NCI-H524 treated with DMSO at 0.1 percent for 48 hours (cell line): ENCODE results near the gene TWIST2.

Source experiments
- DNase-seq: peaks from one replicate; lab custom pipeline; 2025; lab: John Stamatoyannopoulos, UW

TWIST2 gene

DNA sequence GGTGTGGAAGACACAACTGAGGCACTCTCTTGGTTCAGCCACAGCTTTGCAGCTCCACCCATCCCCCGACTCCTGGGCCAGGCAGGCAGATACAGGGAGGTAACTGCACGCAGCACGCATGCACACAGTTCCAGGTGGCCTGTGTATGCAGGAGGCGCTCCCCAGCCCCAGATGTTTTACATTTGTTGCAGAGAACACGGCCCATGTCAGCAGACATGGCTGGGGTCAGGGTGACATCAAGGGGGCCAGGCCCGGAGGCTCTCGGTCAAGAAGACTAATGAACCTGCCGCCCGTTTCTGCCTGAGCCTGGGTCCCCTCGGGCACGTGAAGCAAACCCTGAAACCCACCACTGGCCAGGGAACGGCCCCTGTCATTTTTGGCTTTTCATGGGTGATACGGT, 57.3 kb downstream of the TWIST2 start:
- DNase-seq, result no peak

DNA sequence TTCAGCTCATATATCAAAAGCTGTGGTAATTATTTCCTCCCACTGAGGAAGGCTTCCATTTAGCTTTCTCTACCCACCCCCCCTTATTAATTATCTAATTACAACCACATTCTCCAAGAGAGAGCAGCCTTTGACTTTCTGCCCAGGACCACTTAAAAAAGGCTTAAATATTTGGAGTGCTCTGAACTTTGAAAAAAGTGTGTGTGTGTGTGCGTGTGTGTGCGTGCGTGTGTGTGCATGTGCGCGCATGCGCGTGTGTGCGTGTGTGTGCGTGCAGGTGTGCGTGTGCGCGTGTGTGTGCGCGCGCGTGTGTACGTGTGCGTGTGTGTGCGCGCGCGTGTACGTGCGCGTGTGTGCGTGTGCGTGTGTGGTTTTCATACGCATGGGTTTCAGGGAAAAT, 57.8 kb downstream of the TWIST2 start:
- DNase-seq, result no peak

DNA sequence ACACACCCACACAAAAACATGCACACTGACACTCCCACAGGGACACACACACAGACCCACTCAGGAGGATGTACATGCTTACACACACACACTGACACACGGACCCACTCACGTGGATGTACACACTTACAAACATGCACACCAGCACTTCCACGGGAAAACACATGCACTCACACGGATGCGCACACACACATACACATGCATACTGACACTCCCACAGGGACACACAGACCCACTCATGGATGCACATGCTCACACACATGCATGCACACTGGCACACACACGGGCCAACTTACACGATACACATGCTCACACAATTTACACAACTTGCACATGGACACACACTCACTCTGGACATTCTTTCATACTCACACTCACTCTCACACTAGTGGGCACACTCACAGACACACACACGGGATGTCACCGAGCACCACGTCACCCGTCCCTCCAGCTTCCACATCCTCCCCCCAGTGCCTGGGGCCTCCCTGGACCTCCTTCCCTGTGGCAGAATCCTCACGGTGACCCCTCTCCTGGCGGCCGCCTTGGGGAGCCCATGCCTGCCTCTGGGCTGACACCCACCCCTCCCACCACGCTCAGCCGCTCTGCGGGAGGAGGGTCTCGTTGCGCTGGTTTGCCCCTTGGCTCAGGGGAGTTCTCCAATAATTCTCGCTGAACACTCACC, 58.5 kb downstream of the TWIST2 start:
- no peak for DNase-seq

DNA sequence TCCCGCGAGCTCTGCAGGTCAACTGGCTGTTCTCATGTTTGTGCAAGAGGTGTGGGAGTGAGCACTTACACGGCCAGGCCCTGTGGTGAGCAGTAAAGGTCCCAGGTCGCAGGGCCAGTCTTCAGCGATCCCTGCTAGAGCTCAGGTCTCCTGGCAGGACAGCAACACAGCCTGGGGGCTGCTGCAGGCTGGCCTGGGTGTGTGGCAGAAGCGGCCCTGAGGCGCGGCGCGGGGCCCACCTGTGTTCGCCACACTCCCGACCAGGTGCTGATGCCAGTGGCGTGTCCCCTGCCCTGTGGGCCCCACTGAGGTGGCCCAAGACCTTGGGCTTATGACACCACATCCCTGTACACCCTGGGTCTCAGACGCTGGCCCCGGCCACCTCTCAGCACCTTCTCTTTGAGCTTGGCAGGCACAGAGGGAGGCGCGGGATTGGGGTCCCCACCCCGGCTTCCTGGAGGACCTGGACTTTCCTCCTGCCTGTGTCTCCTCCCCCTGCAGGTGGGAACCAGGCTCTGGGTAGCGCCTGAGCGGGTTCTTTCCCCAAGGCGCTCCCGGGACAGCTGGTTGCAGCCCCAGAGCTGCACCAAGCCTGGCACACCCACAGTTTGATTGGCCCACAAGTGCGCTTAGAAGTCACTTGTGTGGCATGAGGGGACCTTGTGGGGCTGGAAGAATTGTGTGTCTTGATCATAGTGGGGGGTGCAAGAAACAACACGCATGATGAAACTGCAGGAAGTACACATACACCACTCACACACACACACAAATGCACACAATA, 59.2 kb downstream of the TWIST2 start:
- DNase-seq, result no peak

DNA sequence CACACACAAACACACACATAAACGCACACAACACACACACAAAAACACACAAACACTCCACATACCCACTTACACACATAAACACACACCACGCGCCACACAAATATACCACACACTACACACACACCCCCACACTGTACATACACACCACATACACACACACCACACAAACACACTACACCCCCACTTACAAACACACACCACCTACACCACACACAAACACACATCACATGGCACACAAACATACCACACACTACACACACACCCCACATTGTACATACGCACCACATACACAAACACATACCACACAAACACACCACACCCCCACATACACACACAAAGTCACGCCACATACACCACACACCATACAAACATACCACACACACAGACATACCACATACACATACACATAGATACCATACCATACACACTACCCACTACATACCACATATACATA, 59.9 kb downstream of the TWIST2 start:
- DNase-seq, result no peak

DNA sequence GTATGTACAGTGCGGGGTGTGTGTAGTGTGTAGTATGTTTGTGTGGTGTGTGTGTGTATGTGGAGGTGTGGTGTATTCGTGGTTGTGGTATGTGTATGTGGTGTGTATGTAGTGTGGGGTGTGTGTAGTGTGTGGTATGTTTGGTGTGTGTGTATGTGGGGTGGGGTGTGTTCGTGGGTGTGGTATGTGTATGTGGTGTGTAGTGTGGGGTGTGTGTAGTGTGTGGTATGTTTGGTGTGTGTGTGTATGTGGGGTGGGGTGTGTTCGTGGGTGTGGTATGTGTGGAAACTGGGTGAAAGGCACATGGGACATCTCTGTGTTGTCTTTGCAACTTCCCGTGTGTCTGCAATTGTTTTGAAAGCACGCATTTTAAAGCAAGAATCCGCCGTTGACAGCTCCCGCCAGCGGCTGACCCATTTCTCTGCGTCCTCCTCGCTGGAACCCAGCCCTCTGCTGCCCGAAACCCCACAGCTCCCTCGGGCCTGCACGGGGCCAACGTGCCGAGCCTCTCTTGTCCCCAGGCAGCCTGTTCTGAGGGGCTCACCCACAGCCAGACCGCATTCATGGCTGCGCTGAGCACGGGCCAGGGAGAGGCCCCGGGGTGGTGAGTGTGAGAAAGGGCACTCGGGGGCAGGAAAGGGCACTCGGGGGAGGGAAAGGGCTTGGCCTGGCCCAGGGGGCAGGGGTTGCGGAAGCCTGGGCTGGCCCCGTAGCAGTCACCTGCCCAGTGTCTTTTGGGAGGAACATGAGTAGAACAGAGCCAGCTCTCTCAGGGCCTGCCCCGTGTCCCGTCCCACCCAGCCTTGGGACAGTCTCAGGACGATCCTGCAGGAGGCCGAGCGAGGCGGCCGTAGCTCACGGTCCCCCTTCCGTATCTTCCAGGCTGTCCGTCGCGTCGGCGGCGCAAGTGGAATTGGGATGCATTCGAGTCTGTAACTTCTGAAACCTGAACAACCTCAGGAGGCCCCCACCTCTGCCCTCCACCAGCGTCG, 61.4 kb downstream of the TWIST2 start:
- no peak for DNase-seq

DNA sequence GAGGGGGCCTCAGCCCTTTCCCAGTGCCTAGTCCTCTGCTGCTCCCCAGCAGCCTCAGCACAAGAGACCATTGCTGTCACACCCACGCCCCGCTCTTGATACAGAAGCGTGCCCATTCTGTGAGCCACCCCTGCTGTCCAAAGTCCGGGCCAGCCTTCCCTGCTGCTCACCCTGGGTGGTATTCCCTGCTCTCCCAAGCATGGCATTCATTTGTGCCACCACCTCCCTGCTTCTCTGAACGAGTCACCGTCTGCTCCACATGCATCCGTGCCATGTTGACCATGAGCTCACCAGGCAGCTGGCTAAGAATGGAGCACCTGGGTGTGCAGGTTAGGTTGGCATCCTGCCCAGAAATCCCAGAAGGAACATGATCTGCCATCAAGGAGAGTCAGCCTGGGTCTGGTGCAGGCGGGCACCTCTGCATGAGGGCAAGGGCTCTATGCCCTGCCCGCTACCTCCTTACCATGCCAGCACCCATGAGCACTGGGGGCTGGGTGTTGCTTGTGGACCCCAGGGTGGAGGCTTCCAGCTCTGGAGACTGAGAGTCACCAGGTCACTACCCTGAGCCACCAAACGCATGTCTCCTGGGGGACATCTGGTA, 63.0 kb downstream of the TWIST2 start:
- DNase-seq, result no peak

DNA sequence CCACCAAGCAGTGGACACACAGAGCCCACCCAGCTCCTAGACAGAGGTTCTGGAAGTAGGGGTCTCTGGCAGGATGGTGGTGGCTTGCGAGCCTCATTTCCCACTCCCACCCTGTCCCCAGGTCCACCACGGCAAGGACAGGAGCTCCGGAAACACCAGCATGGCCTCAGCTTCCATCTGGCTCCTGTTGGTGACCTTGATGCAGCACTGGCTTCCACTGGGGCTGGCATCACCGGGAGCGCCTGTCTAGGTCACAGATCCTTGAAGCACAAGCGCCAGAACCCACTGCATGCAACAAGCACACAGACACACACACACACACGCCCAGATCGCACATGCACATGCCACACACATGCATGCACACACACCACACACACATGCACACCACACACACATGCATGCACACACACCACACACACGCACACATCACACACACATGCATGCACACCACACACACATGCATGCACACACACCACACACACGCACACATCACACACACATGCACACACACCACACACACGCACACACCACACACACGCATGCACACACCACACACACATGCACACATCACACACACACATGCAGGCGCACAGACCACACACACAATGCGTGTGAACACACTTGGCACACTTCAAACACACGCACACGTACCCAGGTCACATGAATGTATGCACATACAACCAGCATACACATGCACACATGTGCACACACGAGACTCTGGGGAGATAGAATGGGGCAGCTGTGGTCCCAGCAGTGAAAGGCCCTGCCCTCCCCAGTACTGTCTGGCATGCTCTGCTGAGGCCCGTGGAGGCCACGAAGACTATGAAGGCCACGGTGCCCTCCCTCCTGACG, 63.7 kb downstream of the TWIST2 start:
- DNase-seq, result no peak

DNA sequence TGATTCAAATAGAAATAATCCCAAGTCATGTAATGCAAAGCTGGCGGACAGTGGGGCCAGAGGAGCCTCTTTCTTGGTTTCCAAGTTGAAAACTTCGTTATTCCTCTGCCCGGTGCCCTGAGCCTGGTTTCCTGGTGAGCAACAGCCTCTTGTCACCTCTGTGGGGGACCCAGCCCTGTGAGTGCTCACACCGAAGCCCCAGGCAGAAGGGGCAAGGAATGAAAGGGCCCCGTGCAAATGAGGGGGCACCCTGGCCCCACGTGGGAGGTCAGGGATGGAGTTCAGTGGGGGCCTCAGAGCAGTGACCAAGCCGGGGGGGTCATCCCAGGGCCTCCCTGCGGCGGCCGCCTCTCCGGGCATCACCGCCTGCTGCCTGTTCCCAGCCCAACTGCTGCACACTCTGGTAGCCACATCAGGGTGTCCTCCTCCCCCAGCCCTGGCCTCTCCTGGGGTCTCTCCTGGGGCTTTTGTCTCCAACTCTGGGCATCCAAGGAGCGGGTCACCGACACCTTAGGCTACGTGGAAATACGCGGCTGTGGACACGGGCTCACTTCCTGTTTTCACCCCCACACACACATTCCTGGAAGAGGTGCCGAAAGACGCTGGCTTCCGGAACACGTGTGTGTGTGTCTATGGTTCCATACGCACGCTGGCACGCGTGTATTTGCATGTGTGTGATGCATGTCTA, 64.5 kb downstream of the TWIST2 start:
- no peak for DNase-seq

DNA sequence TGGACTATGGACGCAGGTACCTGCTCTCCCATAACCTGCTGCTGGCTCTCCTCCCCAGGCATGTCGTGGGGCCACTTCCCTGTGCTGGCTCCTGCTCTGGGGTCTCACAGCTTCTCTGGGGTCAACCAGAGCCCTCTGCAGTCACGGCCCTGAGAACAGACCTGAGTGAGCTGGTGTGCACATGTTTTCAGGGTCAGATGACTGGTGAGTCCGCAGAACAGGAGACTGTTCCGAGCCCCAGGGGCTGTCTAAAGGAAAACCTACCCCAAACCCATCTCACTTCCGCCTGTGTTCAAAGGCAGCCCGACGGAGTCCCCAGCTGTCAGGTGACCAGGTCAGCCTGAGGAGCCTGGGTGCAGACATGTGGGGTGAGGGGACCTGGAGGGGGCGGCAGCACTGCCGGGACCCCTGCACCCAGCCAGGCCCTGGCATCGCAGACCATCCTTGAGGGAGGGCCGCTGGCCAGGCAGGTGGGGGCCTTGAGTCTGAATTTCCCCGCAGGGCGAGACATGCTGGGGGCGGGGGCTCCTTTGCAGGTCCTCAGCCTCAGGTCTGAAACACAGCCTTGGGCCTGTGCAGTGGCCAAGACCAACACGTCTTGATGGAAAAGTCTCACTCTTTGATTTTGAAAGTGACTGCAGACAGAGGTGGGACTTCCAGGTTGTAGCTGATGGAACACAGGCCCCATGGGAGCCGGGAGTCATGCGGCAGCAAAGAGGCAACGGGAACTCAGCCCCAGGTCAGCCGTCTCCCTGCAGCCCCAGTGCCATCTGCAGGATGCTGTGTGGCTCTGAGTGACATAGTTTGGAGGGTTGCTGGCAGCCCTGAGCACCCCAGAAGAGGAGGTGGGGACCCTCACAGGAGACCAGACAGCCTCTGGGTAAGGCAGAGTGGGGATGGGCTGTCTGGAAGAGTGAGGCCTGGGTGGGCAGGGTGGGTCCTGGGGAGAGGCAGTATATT, 65.3 kb downstream of the TWIST2 start:
- DNase-seq, result no peak

DNA sequence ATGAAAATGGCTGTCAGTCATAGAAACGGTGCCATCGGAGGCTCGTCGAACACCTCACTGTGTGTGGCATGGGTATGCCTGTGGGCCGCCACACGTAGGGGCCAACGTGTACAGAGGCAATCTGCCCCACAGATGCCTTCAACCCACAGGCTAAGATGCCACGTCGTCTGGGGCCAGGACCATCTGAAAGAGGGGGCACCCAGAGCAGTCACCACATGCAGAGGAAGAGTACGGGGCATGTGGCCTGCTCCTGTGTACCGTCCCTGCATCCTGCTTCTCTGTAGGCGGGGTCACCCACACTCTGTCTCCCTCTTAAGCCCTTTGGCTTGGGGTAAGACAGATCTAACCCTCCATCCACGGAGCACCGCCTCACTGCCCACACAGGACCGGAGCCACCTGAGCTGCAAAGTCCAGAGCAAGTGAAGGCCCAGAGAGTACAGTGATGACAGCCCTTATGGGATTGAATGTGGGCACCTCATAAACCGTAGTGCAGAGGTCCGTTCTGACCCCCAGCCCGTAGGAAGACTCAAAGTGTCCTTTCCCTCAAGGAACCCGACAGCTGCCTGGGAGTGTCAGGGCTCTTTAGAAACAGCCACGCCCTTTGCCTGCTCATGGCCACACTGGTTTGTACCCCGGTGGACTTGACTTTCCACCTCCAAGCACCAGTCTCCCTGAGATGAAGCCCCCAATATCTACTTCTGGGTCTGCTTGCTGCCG, 66.2 kb downstream of the TWIST2 start:
- DNase-seq, result no peak

DNA sequence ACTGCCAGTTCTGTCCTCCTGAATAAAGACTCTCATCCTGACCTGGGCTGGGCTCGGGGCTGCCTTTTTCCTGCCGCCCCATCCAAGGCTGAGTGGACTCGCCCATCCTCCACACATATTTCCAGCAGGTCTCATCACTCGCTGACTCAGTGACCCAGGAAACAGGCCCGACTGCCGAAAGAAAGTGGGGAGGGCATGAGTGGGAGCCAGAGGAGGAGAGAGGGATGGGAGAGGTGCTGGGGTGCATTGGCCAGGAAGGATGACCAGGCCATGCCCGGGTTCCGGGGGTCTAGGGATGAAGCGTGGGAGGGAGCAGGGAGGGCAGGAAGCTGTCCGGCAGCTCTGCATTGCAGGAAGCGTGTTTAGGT, 66.7 kb downstream of the TWIST2 start:
- no peak for DNase-seq

DNA sequence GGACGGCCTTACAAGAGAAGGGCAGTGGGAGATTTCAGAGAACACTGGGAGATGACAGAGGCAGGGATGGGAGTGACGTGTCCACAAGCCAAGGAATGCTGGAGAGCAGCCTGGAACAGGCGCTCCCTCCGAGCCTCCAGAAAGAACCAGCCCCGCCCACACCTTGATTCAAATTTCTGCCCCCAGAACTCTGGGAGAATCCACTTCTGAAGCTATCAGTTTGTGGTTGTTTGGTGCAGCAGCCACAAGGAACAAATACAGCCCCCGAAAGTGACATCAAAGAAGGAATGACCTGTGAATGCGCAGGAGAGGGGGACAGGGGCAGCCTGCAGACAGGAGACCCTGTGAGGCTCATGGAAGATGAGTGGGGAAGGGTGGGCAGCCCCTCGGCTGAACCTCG, 67.3 kb downstream of the TWIST2 start:
- no peak for DNase-seq

DNA sequence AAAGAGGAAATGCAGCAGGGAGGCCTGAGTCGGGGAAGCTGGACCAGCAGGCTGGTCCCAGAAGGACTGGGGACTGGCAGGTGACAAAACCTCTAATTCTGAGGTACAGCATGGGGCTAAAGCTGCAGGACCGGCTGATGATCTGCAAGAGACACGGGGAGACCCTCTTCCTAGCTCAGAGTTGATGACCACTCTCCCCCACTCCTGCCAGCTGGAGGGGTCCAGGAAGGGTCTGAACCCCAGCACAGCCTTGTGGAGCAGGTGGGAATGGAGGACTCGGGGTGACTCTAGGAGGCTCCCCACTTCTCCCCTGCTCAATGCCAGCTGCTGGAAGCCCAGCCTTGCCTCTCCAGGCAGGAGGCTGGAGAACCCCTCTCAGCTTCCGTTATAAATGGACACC, 67.7 kb downstream of the TWIST2 start:
- no peak for DNase-seq

DNA sequence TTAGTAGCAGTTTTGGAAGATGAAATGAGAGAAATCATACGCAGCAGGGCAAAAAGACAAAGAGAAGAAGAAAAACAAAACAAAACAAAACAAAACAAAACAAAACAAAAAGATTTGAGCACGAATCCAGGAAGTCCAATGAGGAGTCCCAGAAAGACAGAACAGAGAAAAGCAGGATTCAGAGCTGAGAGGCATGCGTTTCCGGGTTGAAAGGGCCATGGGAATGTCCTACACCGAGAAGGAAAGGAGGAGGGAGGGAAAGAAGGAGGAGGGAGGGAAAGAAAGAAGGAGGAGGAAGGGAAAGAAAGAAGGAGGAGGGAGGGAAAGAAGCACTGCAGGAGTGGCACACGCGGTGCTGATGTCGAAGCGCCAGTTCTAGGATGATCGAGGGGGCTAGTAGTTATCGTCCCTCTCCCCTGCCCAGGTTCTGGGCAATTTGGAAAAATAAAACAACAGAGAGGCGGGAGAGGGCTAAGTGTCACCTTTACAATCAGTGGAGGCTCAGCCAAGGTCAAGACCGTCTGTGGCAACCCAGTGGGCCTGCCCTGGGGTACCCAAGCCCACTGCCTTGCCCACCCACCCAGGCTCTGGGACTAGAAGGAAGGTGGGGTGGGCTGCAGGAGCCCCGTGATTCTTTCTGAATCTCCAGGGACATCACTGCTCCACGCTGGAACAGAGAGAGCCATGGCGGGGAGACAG, 68.4 kb downstream of the TWIST2 start:
- no peak for DNase-seq

DNA sequence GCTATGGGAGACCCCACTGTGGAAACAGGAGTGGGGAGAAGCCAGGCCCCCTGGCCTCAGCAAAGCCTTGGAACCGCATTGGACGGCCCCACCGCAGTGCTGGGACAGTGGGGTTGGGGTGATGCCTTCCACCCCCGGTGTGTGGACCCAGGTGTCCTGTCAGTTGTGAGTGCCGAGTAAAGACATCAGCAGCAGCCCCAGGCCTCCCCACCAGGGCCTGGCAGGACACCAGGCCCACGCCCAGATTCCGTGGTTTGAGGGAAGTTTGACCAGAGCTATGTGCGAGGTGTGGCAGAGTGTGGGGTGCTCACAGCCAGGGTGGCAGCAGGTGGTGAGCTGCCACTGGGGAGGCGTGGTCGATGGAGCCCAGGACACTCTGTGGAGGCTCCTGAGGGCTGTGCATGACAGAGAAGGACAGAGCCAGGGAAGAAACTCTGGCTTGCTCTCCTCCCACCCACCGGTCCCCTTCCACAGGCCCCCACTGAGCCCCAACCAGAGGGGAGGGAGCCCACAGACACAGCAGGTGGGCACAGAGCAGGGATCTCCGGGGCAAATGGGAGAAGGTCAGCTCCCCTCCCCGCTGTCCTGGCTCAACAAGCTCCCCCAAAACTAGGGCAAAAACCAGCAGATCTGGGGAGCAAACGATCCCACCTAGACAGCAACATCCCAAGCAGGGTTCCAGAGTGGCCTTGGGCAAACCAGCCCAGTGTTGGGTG, 69.1 kb downstream of the TWIST2 start:
- DNase-seq, result no peak

DNA sequence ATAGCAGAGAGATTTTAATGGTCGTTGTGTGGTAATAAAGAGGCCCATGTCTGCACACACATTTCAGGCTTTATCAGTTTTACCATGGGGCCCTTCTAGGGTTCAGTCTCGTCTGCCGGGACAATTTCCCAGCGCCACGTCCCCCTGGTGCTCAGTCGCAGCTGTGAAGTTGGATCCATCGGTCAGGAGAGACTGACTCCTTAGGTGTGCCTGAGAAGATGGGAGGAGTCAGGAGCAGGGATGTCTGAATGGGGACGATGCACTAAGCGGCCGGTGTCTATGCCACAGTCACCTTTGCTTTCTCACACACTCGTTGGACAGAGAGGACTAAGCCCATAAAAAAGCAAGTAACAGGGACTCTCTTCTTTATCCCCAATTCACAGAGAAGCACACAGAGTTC, 71.4 kb downstream of the TWIST2 start:
- no peak for DNase-seq
